Measurements from ENCODE around the gene ADSL.

GRCh38 chr22:40368016-40368415, 21.7 kb downstream of the ADSL start:
- no peak for TF ChIP-seq POLR2A (IDR thresholded peaks at IDR 0.05)
- no peak for TF ChIP-seq CTCF (IDR thresholded peaks at IDR 0.05 in 8 of 11, conservative IDR thresholded peaks at IDR 0.05 in 3 of 11)

Measured in spleen (tissue), 7 donors.